H1 (cell line): ENCODE results near the gene RNF183. TPM values are rescaled to one million over a fixed set of nuclear protein-coding genes. Genes with fewer than 3 reads are reported as not detected.

ENCODE experiments used
- EGR1 ChIP-seq: IDR thresholded peaks from 2 replicates; pipeline ENCODE4 v1.6.1; 2011; ENCODE audit warnings: low read depth, low read length, borderline replicate concordance
- TAF1 ChIP-seq: IDR thresholded peaks from 2 replicates; pipeline ENCODE4 v1.6.1; 2011; ENCODE audit warnings: mild to moderate bottlenecking, low read depth, low read length
- polyA plus RNA-seq, 7 experiments: library from polyadenylated mRNA; depleted of rRNA in 3 of 7; stranded (reverse) in 5 of 7; unstranded in 2 of 7; fragments of >200 nt in 5 of 7; fragments of 200-250 nt in 2 of 7; gene quantifications; 1 replicate in 5 of 7; 2 replicates in 1 of 7; 4 replicates in 1 of 7; pipeline versions ENCODE4 v1.2.1 to v1.2.3, GENCODE V29; 2011 to 2013; ENCODE audit warnings: missing spikeins in 2 of 7, mixed read lengths in 2 of 7
- total RNA-seq: library from RNA; stranded (reverse); fragmentation: NEBNext Ultra II Directional; extraction: Animal tissue kit (Norgen Biotek cat#: 25700); gene quantifications from 2 replicates; pipeline ENCODE4 v1.2.1, GENCODE V29; 2021

RNF183 gene
- total and polyA plus RNA-seq, 2 of the 8 experiments (the other 6 are each of a cell fraction or from before 2014, with no cell fraction given) = 0.15 TPM; not detected in 1

GRCh38 chr9:113307396-113307975, 4.3 kb upstream of the RNF183 start (continued):
- TF ChIP-seq TAF1 (no peak), EGR1 (no peak)
- TF ChIP-seq, all 59 proteins: peak for 0
